Cardiac muscle cell (in vitro differentiated cells and primary cell): ENCODE data around the gene TUBAL3. TPM values are rescaled to one million over a fixed set of nuclear protein-coding genes. Genes with fewer than 3 reads are reported as not detected.

ENCODE experiments used
- DNase-seq, 2 donors: peaks; one replicate each; pipeline versions ENCODE4 v3.0.0 to v3.0.0-alpha.2; 2010 to 2017; ENCODE audit warnings: low read depth in 1 of 2, low spot score in 1 of 2
- H3K27ac ChIP-seq: fragments of 200-600 bp; sonication (generic); 2 replicates; pipeline ENCODE4 v1.5.1; 2016
- H3K27me3 ChIP-seq: fragments of 200-600 bp; sonication (generic); 2 replicates; pipeline ENCODE4 v1.6.0; 2016; ENCODE audit warnings: control low read depth
- H3K36me3 ChIP-seq: fragments of 200-600 bp; sonication (generic); 2 replicates; pipeline ENCODE4 v1.5.1; 2016; ENCODE audit warnings: control low read depth
- H3K4me1 ChIP-seq: fragments of 200-600 bp; sonication (generic); 2 replicates; pipeline ENCODE4 v1.8.1; 2017; ENCODE audit warnings: low read depth, mild to moderate bottlenecking, mixed run types
- H3K4me3 ChIP-seq: fragments of 200-600 bp; sonication (generic); 2 replicates; pipeline ENCODE4 v1.5.1; 2016; ENCODE audit warnings: mild to moderate bottlenecking
- H3K9me3 ChIP-seq: fragments of 200-600 bp; sonication (generic); 2 replicates; pipeline ENCODE4 v1.5.1; 2017; ENCODE audit warnings: low read depth, mild to moderate bottlenecking, control low read depth
- polyA plus RNA-seq: library from polyadenylated mRNA; unstranded; fragments of >200 nt; fragmentation: Nextera tagmentation; extraction: Ambion mirVana; gene quantifications from 2 replicates; pipeline ENCODE4 v1.2.1, GENCODE V29; 2016
- total RNA-seq: library from RNA; depleted of rRNA; stranded (reverse); fragments of >200 nt; gene quantifications from 2 replicates; pipeline ENCODE4 v1.2.3, GENCODE V29; 2016
- TF ChIP-seq, protein P1 (sequence below): IDR thresholded peaks from 2 replicates; pipeline ENCODE4 v1.5.1; 2012; ENCODE audit warnings: low read depth, mild to moderate bottlenecking, low read length

The TUBAL3 gene
- total and polyA plus RNA-seq, 2 experiments from 2014 or later: not detected

DNA sequence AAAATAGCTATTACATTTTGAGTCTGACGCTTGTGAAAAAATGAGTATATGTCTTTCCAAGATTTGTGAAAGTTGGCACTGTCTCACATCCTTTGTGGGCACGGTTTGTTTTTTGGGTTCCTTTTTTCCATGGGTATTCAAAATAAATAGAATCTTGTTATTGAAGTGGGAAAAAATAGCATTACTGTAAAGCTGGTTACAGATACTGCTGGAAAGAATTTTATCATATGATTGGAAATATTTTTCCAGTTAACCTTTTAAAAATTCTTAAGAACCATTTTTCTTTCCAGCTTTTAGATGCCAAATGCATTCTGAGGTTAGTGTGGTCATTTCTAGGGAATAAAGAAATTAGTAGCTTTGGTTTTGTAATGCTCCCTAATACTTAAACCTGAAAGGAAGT is 19.1 kb upstream of the TUBAL3 start:
- peak in 1 of 2 donors; percentile 39 for DNase-seq
- no peak overlapping the region for H3K4me3 ChIP-seq
- no peaks in the 10 kb centered on the region for H3K36me3 ChIP-seq
- TF ChIP-seq, protein P1, sequence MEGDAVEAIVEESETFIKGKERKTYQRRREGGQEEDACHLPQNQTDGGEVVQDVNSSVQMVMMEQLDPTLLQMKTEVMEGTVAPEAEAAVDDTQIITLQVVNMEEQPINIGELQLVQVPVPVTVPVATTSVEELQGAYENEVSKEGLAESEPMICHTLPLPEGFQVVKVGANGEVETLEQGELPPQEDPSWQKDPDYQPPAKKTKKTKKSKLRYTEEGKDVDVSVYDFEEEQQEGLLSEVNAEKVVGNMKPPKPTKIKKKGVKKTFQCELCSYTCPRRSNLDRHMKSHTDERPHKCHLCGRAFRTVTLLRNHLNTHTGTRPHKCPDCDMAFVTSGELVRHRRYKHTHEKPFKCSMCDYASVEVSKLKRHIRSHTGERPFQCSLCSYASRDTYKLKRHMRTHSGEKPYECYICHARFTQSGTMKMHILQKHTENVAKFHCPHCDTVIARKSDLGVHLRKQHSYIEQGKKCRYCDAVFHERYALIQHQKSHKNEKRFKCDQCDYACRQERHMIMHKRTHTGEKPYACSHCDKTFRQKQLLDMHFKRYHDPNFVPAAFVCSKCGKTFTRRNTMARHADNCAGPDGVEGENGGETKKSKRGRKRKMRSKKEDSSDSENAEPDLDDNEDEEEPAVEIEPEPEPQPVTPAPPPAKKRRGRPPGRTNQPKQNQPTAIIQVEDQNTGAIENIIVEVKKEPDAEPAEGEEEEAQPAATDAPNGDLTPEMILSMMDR: no peak
- no peak overlapping the region for H3K27ac ChIP-seq
- no peaks in the 10 kb centered on the region for H3K27me3 ChIP-seq
- H3K9me3 ChIP-seq: no peaks in the 10 kb centered on the region
- no peaks in the 10 kb centered on the region for H3K4me1 ChIP-seq

DNA sequence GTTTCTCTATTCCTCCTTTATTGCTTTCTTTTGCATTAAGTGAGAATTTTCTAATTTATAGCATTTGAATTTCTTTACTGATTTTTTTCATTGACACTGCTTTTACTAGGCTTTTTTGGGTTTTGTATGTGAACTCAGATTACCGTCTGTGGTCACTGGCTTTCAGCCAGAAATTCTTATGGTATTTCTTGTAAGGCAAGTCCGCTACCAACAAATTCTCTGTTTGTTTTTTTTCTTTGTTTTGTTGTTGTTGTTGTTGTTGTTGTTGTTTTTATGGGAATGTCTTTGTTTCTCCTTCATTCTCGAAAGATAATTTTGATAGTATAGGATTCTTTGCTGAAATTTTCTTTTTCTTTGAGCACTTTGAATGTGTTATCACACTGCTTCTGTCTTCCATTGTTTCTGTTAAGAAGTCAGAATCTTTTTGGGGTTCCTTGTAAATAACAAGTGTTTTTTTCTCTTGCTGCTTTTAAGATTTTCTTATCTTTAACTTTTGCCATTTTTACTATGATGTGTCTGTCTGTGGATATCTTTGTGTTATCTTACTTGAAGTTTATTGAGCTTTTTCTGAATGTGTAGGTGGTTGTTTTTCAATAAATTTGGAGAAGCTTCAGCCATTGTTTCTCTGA is 15.0 kb upstream of the TUBAL3 start:
- DNase-seq: peak in 1 of 2 donors; percentile 62
- Histone ChIP-seq H3K9me3 (no peaks in the 10 kb centered on the region), H3K27me3 (no peaks in the 10 kb centered on the region), H3K4me3 (no peak overlapping the region), H3K36me3 (no peaks in the 10 kb centered on the region), H3K27ac (no peak overlapping the region), H3K4me1 (no peaks in the 10 kb centered on the region)
- TF ChIP-seq, protein P1: no peak

DNA sequence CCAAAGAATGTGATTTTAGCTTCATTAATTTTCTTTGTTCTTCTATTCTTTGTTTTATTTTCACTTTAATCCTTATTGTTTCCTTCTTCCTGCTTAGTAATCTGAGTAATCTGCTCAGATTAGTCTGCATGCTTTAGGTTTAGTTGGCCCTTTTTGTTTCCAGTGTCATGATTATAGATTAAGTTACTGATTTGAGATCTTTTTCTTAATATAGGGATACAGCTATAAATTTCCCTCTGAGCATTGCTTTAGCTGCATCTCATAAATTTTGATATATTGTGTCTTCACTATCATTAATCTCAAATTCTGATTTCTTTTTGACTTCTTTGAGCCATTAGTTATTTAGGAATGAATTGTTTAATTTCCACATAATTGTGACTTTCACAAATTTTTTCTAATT is 14.0 kb upstream of the TUBAL3 start:
- no peak overlapping the region for H3K4me3 ChIP-seq
- no peaks in the 10 kb centered on the region for H3K36me3 ChIP-seq
- no peak overlapping the region for H3K27ac ChIP-seq
- no peaks in the 10 kb centered on the region for H3K9me3 ChIP-seq
- no peaks in the 10 kb centered on the region for H3K27me3 ChIP-seq
- TF ChIP-seq, protein P1: no peak
- DNase-seq: no peak
- H3K4me1 ChIP-seq: no peaks in the 10 kb centered on the region

DNA sequence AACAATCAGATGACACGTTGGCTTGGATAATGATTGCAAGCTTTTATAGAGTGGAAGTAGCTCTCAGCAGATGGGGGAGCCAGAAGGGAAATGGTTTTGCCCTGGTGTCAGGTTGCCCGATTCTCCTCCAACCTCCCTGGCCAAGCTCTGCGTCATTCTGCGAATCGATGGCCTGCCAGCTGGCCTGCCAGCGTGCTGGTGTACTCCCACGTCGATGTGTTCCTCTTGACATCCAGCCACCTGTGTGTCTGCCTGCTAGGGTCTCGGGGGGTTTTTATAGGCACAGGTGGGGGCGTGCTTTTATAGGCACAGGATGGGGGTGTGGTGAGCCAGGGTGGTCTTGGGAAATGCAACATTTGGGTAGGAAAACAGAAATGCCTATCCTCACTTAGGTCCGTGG is 12.4 kb upstream of the TUBAL3 start:
- Histone ChIP-seq H3K4me3 (no peak overlapping the region), H3K27me3 (no peaks in the 10 kb centered on the region), H3K4me1 (no peaks in the 10 kb centered on the region), H3K9me3 (no peaks in the 10 kb centered on the region), H3K27ac (no peak overlapping the region), H3K36me3 (no peaks in the 10 kb centered on the region)
- DNase-seq: no peak
- TF ChIP-seq, protein P1: no peak

DNA sequence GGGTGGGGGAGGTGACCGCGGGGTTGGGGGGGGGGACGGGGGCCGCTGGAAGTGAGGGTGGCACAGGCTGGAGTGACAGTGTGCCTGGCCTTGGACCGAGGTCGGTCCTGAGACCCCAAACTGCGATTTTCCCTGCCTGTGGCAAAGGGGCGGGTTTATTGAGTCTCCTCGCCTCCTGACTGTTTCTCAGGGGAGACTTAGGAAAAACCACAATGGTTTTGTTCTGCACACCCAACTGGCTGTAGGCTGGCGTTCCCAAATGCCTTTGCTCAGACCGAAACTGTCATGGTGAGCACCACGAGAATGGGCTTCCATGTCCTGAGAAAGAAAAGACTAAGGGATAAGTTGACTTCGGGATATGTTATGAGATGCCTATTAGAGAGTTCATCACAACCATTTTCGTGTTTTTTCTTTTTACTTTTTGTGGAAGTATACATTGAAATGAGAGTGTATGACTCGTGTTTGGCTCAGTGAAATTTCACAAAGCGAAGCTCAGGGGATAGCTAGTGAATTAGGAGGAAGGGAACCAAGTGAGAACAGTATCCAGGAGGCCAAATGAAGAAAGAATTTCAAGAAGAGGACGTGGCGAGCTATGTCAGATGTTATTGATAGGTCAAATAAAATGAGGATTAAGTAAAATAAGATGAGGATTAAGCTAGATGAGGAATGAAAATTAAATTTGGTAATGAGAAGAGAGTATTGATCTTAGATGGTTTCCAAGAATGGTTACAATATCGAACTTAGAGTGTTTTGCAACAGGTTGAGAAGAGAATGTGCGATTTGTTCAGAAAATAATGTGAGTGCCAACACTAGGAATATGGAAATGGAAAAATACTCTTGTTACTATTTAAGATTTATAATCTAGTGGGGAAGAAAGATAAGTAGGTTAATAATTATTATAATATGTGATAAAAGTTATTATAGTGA is 8.6 kb upstream of the TUBAL3 start:
- Histone ChIP-seq H3K36me3 (no peaks in the 10 kb centered on the region), H3K4me3 (peak overlapping the region; percentile 62)
- DNase-seq: peak; percentile 47 to 74

More for the DNA sequence above, 8.6 kb upstream of the TUBAL3 start:
- TF ChIP-seq, protein P1: no peak
- Histone ChIP-seq H3K9me3 (no peaks in the 10 kb centered on the region), H3K27me3 (no peaks in the 10 kb centered on the region), H3K27ac (no peak overlapping the region), H3K4me1 (no peaks in the 10 kb centered on the region)
